ENCODE data around the gene CEP295NL. TPM values are rescaled to one million over a fixed set of nuclear protein-coding genes. Genes with fewer than 3 reads are reported as not detected.
A peak's percentile ranks its signal among the peaks of the same experiment; 100 is the strongest.
"Not testable (repeated sequence)": the region's sequence is repeated elsewhere in the genome, so short reads cannot be mapped to it uniquely, and the experiment has no call there.

CEP295NL gene
- total RNA-seq, 1 donor from 2014 or later = 3.8 TPM

- no peak for DNase-seq (ENCODE audit: extremely low spot score, unreplicated experiment)
- H3K9me3 Mint-ChIP-seq = no peaks in the 10 kb centered on the region
- no peaks in the 10 kb centered on the region for H3K27me3 Mint-ChIP-seq
- no peak overlapping the region for H3K4me3 Mint-ChIP-seq
- peaks cover 24% of the 10 kb centered on the region for H3K36me3 Mint-ChIP-seq
- peaks cover 29% of the 10 kb centered on the region for H3K4me1 Mint-ChIP-seq (ENCODE audit: unreplicated experiment)
- H3K27ac Mint-ChIP-seq = peak overlapping the region; percentile 72
- TF ChIP-seq CTCF (conservative IDR thresholded peaks at IDR 0.05) = no peak
Measured at GRCh38 chr17:78908426-78908825, 5.4 kb upstream of the CEP295NL start.

- no peak for TF ChIP-seq CTCF (conservative IDR thresholded peaks at IDR 0.05)
- Mint-ChIP-seq H3K4me3 (no peak overlapping the region), H3K4me1 (ENCODE audit: unreplicated experiment) (peaks cover 41% of the 10 kb centered on the region), H3K36me3 (peaks cover 18% of the 10 kb centered on the region), H3K9me3 (no peaks in the 10 kb centered on the region), H3K27me3 (no peaks in the 10 kb centered on the region), H3K27ac (no peak overlapping the region)
- DNase-seq (ENCODE audit: extremely low spot score, unreplicated experiment) = no peak
Measured at GRCh38 chr17:78905541-78905940, 2.5 kb upstream of the CEP295NL start.

DNA sequence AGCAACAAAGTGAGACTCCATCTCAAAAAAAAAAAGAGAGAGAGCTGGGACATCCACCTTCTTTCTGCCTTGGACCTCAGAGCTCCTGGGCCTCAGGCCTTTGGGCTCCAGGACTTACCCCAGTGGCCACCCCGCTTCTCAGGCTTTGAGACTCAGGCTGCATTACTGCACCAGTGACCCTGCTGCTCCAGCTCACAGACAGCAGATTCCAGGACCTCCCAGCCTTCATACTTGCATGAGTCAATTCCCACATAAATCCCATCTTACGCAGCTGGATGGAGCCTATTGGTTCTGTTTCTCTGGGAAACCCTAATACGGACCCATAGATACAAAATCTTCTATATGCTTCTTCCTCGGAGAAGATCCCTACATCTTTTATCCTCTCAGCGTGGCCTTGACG is 2.1 kb upstream of the CEP295NL start:
- H3K4me3 Mint-ChIP-seq = no peak overlapping the region
- H3K27me3 Mint-ChIP-seq = no peaks in the 10 kb centered on the region
- H3K36me3 Mint-ChIP-seq = peaks cover 16% of the 10 kb centered on the region
- no peaks in the 10 kb centered on the region for H3K9me3 Mint-ChIP-seq
- no peak for TF ChIP-seq CTCF (conservative IDR thresholded peaks at IDR 0.05)
- H3K27ac Mint-ChIP-seq = no peak overlapping the region
- peaks cover 41% of the 10 kb centered on the region for H3K4me1 Mint-ChIP-seq (ENCODE audit: unreplicated experiment)
- no peak for DNase-seq (ENCODE audit: extremely low spot score, unreplicated experiment)

DNA sequence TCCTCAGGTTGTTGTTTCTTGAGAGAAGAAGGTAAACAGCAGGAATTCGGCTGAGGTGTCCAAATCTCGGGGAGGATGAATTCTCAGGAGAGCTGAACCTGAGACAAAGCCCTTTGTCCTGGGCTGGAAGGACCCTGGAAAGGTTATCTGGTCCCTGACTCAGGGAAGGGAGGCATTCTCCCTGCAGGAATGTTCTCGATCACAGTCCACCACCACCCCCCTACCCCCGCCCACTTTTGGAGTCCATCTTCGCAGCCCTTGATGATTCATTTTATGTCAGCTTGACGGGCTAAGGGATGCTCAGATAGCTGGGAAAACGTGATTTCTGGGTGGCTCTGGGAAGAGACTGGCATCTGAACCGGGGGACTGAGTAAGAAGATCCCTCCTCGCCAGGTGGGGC is 1.4 kb upstream of the CEP295NL start:
- no peaks in the 10 kb centered on the region for H3K9me3 Mint-ChIP-seq
- no peak for TF ChIP-seq CTCF (conservative IDR thresholded peaks at IDR 0.05)
- no peak overlapping the region for H3K4me3 Mint-ChIP-seq
- H3K4me1 Mint-ChIP-seq (ENCODE audit: unreplicated experiment) = peaks cover 44% of the 10 kb centered on the region
- H3K27me3 Mint-ChIP-seq = no peaks in the 10 kb centered on the region
- no peak overlapping the region for H3K27ac Mint-ChIP-seq
- no peak for DNase-seq (ENCODE audit: extremely low spot score, unreplicated experiment)
- H3K36me3 Mint-ChIP-seq = peaks cover 17% of the 10 kb centered on the region

- not testable (repeated sequence) for DNase-seq (ENCODE audit: extremely low spot score, unreplicated experiment); H3K9me3 Mint-ChIP-seq; H3K4me3 Mint-ChIP-seq; H3K27me3 Mint-ChIP-seq
- Mint-ChIP-seq H3K27ac (peak overlapping the region; percentile 87), H3K4me1 (ENCODE audit: unreplicated experiment) (peaks cover 47% of the 10 kb centered on the region), H3K36me3 (peaks cover 15% of the 10 kb centered on the region)
Measured at GRCh38 chr17:78902231-78902630, 770 bp downstream of the CEP295NL start.

- Mint-ChIP-seq H3K36me3 (peaks cover 11% of the 10 kb centered on the region), H3K4me1 (ENCODE audit: unreplicated experiment) (peaks cover 48% of the 10 kb centered on the region), H3K27me3 (no peaks in the 10 kb centered on the region), H3K9me3 (no peaks in the 10 kb centered on the region), H3K27ac (peak overlapping the region; percentile 72), H3K4me3 (no peak overlapping the region)
- TF ChIP-seq CTCF (conservative IDR thresholded peaks at IDR 0.05) = no peak
- no peak for DNase-seq (ENCODE audit: extremely low spot score, unreplicated experiment)
Measured at GRCh38 chr17:78901806-78902205, 1.2 kb downstream of the CEP295NL start.

All from type B pancreatic cell (in vitro differentiated cells).